Measurements from ENCODE around the gene ZFAND3.

DNA sequence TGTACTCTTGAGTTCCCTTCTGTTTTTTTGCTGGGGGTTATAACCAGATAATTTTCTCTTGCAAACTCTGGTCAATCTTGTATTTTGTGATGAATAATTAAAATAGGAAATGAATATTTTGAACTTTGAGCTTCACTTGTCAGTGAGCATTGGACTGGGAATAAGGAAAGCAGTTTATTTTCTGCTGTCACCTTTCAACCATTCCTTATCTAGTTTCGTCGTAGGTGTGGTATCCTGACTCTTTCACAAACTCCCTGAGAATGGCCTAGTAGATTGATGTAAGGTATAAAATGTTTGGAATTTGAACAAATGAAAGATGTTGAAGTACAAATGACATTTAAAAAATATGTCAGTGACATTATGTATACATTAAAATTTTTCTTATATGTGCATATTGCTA, 98.0 kb downstream of the ZFAND3 start:
- no peak for TF ChIP-seq POLR2A (IDR thresholded peaks at IDR 0.05)
- TF ChIP-seq, protein P1, sequence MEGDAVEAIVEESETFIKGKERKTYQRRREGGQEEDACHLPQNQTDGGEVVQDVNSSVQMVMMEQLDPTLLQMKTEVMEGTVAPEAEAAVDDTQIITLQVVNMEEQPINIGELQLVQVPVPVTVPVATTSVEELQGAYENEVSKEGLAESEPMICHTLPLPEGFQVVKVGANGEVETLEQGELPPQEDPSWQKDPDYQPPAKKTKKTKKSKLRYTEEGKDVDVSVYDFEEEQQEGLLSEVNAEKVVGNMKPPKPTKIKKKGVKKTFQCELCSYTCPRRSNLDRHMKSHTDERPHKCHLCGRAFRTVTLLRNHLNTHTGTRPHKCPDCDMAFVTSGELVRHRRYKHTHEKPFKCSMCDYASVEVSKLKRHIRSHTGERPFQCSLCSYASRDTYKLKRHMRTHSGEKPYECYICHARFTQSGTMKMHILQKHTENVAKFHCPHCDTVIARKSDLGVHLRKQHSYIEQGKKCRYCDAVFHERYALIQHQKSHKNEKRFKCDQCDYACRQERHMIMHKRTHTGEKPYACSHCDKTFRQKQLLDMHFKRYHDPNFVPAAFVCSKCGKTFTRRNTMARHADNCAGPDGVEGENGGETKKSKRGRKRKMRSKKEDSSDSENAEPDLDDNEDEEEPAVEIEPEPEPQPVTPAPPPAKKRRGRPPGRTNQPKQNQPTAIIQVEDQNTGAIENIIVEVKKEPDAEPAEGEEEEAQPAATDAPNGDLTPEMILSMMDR (IDR thresholded peaks at IDR 0.05): no peak
